ENCODE data around the gene ASTN1.

GRCh38 chr1:177063648-177064047 lies 100.9 kb downstream of the ASTN1 start:
- TF ChIP-seq ZNF670 (tag by site-specific recombination; IDR thresholded peaks at IDR 0.05; ENCODE audit: low read depth), result no peak
- no peak for TF ChIP-seq ZNF114 (tag by site-specific recombination; IDR thresholded peaks at IDR 0.05)
- no peak for TF ChIP-seq ZNF600 (tag by site-specific recombination; IDR thresholded peaks at IDR 0.05)
- TF ChIP-seq CTCF (tag by site-specific recombination; IDR thresholded peaks at IDR 0.05), result no peak
- no peak for TF ChIP-seq OVOL3 (tag by site-specific recombination; IDR thresholded peaks at IDR 0.05)
- TF ChIP-seq ZNF645 (tag by site-specific recombination; IDR thresholded peaks at IDR 0.05), result no peak
- TF ChIP-seq ZBTB6 (tag by site-specific recombination; IDR thresholded peaks at IDR 0.05), result no peak
- no peak for TF ChIP-seq SETDB1 (IDR thresholded peaks at IDR 0.05; ENCODE audit: insufficient read length, low read length)
- no peak for TF ChIP-seq ZFP3 (tag by site-specific recombination; IDR thresholded peaks at IDR 0.05; ENCODE audit: low read depth)
- TF ChIP-seq ZBTB49 (tag by site-specific recombination; IDR thresholded peaks at IDR 0.05; ENCODE audit: low read depth), result no peak
- no peak for TF ChIP-seq ZNF830 (tag by site-specific recombination; IDR thresholded peaks at IDR 0.05; ENCODE audit: low read depth)
- no peak for TF ChIP-seq ZNF292 (tag by site-specific recombination; IDR thresholded peaks at IDR 0.05; ENCODE audit: borderline replicate concordance, low read depth)
- TF ChIP-seq ZNF639 (tag by site-specific recombination; IDR thresholded peaks at IDR 0.05), result no peak
